Activated naive CD4-positive, alpha-beta T cell (primary cell): Measurements from ENCODE around the gene TMEM161A.
"Not testable (repeated sequence)": the region's sequence is repeated elsewhere in the genome, so short reads cannot be mapped to it uniquely, and the experiment has no call there.

Experiments used
- DNase-seq, 4 experiments: peaks; one replicate each; lab custom pipeline; 2025; lab: John Stamatoyannopoulos, UW

TMEM161A gene

DNA sequence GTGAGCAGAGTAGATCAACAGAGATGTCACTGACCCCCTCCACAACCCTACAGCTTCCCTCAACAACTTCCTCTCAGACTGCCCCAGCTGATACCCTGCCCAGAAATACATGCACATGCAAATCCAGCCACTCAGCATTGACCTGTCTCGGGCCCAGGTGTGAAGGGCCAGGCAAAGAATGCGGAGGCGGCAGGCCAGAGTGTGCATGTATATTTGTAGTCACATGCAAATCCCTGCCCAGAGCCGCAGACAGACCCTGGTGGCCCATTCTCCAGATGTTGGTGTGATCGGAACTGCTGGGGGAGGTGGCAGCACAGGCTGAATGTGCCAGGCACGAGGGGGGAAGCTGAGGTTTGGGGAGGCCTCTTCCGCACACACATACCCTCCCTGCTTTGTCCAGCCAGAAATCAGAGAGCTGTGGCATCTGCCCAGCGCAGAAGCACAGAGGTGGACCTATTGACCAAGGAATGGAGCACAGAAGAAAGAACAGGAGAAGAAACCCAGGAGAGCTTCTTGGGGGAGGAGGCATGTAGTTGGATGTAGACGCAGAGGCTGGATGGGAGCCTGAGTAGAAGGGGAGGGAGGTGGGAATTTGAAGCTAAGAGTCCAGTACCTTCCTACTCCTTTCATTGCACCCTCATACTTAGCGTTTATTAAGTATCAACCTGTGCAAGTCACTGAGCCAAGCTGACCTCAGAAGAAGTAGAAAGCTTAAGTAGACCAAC, 17.4 kb upstream of the TMEM161A start:
- no peak for DNase-seq

DNA sequence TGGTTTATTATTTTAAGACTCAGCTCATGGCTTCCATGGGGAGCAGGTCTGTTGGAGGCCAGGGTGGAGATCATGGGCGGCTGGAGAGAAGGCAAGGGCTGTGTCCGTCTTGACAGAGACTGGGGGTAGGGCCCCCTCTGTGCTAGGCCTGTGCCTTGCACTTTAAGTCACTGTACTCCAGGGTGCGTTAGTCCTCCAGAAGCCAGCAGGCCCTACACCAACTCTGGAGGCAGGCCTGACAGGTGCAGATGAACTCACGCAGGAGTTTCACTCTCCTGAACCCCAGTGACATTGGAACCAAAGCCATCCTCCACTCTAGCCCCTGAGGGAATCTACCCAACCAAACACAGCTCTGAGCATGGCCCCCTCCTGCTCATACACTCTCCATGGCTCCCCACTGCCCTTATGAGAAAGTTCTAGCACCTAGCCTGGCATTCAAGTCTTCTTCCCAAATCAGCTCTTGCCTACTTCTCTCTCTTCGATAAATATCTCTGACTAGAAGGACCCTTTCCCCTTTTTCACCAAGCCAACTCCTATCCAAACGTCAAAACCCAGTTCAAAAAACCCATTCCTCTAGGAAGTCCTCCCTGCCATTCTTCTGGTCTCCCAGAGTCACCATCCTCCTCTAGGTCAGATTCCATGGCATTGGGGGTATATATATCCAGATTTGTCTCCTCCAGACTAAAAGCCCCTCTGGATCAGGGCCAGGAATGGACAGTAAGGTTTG, 16.7 kb upstream of the TMEM161A start:
- DNase-seq = no peak

DNA sequence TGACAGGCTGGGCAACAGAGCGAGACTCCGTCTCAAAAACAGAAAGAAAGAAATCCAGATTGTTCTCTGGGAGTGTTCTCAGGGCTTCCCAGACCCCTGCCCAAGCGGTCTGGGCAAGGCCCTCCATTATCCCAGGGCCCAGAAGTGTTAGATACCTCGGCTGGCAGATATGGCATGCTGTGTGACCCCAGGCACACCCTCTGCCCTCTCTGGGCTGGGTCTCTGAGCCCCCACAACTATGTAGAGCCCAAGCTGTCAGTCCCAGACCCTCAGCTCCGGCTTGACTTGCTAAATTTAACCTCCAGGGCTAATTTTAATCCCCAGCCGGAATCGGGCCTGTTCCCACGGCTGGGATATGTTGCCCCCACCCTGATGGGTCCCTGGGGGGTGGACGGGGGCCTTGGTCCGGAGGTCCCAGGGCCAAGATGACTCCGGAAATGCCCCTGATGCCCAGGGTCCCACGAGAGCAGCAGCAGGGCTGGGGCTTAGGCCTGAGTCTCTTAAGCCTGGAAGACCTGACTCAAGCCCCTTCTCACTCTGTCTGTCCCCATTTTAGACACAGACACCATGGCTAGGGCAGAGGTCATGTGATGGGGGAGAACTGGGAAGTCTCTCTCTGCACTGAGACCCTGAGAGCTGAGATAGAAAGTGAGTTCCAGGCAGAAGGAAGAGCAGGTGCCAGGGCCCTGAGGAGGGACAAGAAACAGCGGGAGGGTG, 14.5 kb upstream of the TMEM161A start:
- DNase-seq = no peak

DNA sequence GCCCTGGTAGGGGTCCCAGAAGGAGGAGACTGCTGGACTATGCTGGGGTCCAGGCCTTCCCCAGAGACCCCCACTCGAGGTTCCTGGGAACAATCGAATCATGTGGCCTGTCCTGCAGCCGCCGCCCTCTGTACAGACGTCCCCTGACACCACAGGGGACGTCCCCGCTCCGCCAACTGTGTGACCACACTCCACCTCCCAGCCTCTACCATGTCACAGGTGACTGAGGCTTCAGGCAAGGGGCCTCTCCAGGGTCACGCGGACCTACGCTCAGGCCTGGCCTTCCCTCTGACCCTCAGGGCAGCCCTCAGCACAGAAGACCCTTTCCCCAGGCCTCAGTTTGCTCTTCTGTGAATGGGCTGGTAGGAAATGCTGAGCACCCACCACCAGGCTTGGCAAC, 13.1 kb upstream of the TMEM161A start:
- no peak for DNase-seq

DNA sequence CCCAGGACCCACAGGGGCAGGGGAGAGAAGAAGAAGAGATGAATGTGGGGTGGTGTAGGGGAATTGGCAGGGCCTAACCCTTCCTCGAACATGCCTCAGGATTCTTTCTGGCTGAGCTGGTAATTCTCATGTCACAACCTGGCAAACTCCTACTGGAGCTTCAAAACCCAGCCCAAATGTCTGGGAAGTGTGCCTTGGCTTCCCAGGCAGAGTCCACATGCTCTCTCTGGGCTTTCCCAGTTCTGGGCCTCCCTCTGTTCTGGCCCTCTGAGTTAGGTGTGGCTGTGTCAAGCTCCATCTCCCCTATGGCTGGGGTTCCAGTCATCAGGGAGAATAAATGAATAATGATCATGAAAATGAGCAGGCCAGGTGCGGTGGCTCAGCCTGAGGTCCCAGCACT, 11.2 kb upstream of the TMEM161A start:
- DNase-seq = no peak

DNA sequence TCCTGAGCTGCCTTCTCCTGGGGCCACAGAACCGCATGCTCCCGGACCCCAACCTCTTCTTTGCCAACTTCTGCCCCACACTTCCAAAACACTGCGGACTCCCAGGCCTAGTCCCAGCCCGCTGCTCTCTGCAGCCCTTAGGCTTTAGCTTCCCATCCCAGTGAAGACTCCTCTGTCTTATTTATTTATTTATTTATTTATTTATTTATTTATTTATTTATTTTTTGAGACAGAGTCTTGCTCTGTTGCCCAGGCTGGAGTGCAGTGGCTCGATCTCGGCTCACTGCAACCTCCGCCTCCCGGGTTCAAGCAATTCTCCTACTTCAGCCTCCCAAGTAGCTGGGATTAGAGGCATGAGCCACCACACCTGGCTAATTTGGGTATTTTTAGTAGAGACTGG, 10.2 kb upstream of the TMEM161A start:
- not testable (repeated sequence) for DNase-seq

DNA sequence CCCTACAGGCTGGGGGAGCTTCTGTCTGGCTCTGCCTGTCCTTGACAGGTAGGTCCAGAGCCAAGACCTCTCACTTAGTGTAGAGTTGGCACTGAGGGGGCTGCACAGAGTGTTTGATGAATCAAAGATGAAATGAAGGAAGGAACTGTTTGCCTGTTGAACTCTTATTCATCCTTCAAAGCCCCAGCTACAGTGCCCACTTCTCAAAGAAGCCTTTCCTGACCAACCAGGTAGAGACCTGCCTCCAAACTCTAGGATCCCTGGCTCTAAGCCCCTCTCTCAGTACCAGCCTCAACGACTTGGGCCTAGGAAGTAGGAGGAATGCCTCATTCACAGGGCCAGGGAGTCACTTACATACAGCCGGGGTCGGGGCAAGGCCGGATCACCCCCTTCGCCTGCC, 9.1 kb upstream of the TMEM161A start:
- DNase-seq = no peak

DNA sequence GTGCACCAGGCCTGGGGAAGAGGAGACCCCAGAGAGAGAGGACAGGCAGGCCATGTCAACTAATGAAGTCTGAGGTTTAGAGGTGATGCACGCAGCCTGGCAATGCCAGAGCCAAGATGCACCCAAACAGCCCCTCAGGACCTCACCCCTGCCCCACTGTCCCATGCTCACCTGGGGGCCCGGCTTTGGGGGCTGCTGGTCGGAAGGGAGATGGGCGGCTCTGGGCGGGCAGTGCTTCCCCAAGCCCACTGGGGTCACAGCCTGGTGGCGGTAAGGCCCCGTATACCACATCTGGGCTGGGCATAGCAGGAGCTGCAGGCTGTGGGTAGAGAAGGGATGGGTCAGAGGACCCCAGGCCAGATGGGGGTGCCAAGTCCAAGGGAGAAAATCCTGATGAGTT, 8.6 kb upstream of the TMEM161A start:
- no peak for DNase-seq

DNA sequence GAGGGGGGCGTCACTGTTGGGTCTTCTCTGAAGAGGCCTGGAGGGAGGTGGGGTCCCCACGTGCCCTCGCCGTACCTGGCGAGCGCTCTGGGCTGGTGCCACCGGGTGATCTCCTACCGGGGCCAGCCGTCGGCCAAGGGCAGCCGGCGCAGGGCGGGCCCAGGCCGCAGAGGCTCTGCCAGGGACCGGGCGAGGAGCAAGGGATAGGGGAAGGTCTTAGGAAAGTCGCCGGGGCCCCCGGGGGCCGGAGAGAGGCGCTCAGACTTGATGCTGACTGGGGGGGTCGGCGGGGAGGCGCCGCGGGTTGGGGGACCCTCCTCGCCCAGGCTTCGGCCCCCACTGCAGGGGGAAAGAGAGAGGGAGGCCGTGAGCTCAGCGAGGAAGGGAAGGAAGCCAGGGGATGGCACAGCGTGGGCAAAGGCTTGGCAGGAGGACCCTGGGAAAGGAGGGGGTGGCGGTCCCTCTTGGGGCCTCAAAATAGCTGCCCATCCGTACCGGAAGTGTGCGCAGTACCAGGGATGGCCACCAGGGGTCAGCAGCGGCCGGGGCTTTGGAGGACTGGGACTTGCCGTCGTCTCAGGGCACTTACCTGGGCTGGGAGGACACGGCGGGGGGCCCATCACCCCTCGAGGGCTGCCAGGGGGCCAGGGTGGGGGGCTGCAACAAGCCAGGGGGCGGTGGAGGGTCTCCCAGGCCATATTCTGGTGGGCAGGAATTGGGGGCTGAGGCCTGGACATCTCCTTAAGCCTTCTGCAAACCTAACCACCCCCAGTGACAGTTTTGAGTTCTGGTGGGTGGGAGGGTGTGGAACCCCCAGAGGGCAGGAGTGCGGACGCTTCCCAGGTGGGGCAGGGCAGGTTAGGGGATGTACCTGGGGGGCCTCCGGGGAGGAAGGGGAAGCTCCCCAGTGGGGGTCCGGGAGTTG, 7.7 kb upstream of the TMEM161A start:
- DNase-seq = peak; percentile 80 to 93 (median 86)

DNA sequence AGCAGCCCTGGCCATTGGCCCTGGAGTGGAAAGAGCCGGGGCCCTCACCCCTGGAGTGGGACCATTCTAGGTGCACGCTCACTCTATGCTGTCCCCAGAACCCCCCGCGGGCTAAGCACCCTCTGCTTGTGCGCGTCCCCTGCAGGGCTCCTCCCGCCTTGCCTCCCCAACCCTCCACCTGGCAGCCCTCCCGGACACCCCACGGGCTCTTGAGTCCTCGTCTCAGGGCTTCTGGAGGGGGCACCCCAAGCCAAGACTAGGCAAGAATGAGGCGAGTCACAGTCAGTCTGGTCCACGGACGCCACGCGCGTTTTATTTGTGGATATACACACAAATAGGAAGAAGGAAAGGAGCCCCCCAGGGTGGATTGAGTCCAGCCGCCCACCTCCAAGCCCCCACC, 7.0 kb upstream of the TMEM161A start:
- DNase-seq = no peak

DNA sequence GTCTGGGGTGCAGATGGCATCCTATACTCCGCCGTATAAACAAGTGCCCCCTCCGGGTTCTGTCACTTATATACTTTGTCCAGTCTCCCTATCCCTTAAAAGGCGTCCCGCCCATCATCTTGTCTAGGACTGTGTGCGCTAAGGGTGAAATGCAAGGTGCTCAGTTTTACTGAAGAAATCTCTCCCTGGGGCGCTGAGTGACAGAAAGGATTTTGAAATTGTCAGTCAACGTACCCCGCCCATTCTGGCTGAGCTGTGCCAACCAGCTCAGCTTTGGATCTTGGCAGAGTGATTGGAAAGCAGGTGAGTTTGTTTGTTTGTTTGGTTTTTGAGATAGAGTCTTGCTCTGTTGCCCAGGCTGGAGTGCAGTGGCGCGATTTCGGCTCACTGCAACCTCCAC, 4.1 kb upstream of the TMEM161A start:
- DNase-seq = no peak

DNA sequence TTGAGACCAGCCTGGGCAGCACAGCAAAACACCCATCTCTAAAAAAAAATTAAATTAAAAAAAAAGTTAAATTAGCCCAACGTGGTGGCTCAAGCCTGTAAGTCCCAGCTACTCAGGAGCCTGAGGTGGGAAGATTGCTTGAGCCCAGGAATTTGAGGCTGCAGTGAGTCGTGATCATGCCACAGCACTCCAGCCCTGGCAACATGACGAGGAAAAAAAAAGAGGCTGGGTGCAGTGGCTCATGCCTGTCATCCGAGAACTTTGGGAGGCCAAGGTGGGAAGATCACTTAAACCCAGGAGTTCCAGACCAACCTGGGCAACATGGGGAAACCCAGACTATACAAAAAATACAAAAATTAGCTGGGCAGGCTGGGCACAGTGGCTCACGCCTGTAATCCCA, 2.2 kb upstream of the TMEM161A start:
- no peak for DNase-seq

DNA sequence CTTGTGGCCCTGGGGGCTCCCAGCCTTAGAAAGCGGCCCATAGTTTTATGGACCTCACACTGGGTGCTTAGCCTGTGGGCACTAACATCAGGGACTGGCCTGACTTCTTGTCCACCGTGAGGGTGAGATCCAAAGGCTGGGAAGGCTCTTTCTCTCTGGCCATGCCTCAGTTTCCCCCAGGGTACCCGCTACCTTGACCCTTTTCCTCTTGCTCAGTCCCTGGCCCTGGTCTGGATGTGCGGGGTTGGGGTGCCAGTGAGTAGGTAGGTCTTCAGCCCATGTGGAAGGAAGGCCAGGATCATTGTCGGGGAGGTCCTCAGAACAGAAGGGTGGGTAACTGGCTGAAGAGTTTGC, 1.6 kb upstream of the TMEM161A start:
- DNase-seq = no peak

DNA sequence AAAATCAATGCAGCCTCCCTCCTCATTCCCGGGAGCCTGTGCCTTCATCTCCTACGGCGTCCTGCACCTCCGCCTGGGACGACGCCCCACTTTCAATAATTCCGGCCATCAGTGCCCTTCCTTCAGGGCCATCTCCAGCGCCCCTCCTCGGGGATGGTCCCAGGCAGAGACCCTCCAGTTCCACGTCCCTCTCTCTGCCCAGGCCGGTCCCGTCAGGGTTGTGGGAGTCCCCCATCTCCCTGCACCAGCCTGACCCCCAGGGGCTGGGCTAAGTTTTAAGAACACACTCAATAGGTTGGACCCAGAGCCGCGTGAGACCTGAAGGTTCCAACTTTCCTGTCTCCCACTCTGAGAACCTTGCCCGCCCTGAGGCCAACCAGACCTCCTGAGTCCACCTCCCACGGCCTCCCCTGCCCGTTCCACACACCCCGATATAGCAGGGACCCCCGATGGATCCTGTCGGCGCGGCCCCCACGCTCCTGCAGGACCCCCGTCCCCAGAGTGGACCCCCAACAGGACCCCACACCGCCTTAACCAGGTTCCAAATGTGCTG, 646 bp downstream of the TMEM161A start:
- DNase-seq = no peak

DNA sequence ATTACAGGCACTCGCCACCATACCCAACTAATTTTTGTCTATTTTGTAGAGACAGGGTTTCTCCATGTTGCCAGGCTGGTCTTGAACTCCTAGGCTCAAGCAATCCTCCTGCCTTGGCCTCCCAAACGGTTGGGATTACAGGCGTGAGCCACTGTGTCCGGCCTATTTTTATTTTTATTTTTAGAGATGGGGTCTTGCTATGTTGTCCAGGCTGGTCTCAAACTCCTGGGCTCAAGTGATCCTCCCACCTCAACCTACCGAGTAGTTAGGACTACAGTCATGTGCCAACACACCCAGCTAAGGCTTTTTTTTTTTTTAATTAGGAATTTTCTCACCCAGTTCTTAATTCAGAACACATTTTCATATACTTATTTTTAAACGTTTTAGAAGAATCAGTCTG, 2.6 kb downstream of the TMEM161A start:
- DNase-seq = not testable (repeated sequence)

DNA sequence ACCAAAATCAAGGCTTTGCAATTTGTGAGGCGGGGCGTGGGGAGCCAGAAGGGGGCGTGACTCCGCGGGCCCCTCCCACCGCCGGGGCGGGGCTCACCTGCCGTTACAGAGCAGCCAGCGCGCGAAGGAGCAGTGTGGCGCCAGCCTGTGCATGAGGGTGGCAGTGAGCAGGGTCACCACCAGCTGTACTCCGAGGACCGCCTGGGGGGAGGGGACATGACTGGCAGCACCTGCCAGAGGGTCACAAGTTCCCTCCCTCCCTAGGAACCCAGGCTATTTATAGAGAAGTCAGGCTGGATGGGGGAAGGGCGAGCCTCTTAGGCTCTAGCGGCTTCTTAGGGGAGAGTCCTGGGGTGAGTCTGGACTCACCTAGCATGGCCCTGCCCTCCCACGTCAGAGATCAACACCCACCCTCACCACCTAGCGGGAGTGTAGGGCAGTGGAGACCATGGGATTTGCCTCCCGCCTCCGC, 3.6 kb downstream of the TMEM161A start:
- peak in 1 of 4 experiments; percentile 45 for DNase-seq

DNA sequence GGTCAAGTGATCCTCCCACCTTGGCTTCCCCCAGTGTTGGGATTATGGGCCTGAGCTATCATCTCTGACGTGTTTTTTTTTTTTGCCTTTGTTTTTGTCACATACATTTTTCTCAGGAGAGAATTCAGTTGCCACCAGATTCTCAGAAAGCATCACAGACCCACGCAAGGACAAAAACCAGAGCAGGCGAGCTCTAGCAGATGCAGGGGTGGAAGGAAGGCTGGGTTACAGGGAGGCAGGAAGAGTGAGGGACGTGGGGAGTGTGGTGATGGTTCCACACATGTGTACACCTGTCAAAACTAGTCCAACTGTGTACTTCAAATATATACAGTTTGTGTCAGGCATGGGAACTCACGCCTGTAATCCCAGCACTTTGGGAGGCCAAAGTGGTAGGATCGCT, 4.3 kb downstream of the TMEM161A start:
- DNase-seq = no peak

DNA sequence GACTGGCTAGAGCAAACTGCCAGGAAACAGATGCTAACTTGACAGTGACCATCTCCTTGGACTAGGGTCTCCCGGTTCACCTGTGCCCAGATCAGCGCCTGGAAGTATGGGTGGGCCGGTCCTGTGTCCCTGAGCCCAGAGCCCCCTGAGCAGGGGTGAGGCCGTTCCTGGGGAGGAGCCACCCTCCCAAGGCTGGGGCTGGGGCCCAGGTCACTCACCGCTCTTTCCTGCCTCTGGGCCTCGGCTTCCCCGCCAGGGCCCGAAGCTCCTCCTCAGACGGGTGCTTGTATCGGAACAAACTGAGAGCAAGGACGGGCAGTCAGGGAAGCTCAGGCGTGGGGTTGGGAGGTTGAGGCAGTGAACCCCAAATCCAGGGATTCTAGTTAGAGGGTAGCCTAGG, 5.4 kb downstream of the TMEM161A start:
- DNase-seq = no peak

DNA sequence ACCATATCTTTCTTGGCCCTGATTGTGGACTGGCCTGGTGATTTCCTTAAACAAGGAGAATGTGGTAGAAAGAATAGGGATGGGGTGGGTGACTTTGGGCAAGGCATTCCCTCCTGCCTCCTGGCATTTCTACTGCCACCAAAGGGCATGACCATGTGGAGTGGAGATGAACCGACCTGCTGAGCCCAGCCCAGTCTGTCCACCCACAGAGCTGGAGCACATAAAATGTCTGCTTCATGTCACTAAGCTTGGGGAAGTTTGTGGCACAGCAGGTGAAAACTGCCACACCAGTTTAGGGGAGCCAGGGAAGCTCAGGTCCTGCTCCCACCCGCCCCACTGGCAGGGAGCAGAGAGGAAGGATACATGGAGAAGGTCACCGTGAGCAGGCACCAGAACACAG, 6.3 kb downstream of the TMEM161A start:
- no peak for DNase-seq

DNA sequence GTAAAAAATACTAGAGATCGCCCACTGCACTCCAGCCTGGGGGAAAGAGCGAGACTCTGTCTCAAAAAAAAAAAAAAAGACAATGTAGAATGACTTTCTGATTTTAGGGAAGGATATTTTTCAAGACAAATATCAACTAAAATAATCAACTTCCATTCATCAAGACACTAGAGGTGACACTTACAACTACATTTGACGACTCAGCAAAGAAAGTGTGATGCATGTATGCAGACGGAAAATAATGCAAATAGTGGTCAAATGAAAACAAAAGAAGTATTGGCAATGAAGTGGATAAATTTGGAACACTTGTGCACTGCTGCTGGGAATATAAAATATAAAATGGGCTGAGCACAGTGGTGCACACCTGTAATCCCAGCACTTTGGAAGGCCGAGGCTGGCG, 12.2 kb downstream of the TMEM161A start:
- DNase-seq = no peak

DNA sequence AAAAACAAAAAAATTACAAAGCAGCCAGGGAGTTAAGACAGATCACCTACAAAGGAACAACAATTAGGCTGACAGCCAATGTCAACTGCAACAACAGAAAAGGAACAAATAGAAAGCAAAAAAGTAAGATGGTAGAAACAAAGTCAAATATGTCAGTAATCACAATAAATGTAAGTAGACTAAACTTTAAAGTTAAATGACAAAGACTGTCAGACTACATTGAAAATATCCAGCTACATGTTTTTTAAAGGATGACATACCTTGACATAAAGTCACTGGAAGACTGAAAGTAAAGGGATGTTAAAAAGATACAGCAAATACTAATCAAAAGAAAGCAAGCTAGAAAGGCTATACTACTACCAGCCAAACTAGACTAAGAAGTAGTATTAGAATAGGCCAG, 14.9 kb downstream of the TMEM161A start:
- DNase-seq = no peak

DNA sequence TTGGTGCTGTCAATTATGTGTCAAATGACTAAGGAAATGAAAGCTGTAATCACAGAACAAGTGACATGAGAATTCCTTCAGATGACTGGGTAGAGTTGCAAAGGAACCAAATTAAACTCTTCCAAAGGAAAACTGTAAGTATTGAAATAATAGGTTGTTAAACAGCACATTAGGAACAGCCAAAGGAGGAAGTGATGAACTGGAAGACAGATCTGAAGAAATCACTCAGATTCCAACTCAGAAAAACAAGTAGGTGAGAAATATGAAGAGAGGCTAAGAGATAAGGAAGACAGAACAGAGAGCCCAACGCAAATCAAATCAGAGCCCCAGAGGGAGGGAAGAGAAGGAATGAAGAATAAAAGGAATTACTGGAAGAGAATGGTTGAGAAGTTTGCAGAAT, 15.4 kb downstream of the TMEM161A start:
- no peak for DNase-seq
